Esophagus (tissue), 2 donors: ENCODE measurements around the gene MNT. TPM values are rescaled to one million over a fixed set of nuclear protein-coding genes. Genes with fewer than 3 reads are reported as not detected.
A peak's percentile ranks its signal among the peaks of the same experiment; 100 is the strongest.
"Not testable (repeated sequence)": the region's sequence is repeated elsewhere in the genome, so short reads cannot be mapped to it uniquely, and the experiment has no call there.

Experiments used
- H3K27ac ChIP-seq, 2 donors: one replicate each; pipeline ENCODE4 v1.5.1; 2013; ENCODE audit warnings: low read depth in 2 of 2, mild to moderate bottlenecking in 2 of 2, inconsistent platforms in 1 of 2, low read length in 1 of 2, moderate library complexity in 1 of 2
- H3K27me3 ChIP-seq, 2 donors: one replicate each; pipeline ENCODE4 v1.6.1; 2013; ENCODE audit warnings: low read length in 2 of 2, control low read depth in 1 of 2, mild to moderate bottlenecking in 1 of 2; ENCODE audit not compliant: insufficient read depth in 2 of 2, control insufficient read depth in 1 of 2
- H3K36me3 ChIP-seq, 2 donors: one replicate each; pipeline ENCODE4 v1.6.1; 2013; ENCODE audit warnings: low read length in 1 of 2; ENCODE audit not compliant: control insufficient read depth in 2 of 2, insufficient read depth in 2 of 2
- H3K4me1 ChIP-seq, 2 donors: one replicate each; pipeline ENCODE4 v1.6.1; 2013; ENCODE audit warnings: low read length in 1 of 2; ENCODE audit not compliant: control insufficient read depth in 2 of 2, insufficient read depth in 2 of 2
- H3K4me3 ChIP-seq, 2 donors: one replicate each; pipeline ENCODE4 v1.5.1; 2013; ENCODE audit warnings: low read length in 2 of 2, mild to moderate bottlenecking in 2 of 2, low read depth in 1 of 2, moderate library complexity in 1 of 2
- H3K9me3 ChIP-seq, 2 donors: one replicate each; pipeline ENCODE4 v1.6.1; 2013; ENCODE audit warnings: mild to moderate bottlenecking in 2 of 2, low read depth in 1 of 2, low read length in 1 of 2, moderate library complexity in 1 of 2; ENCODE audit not compliant: control insufficient read depth in 2 of 2, insufficient read depth in 1 of 2
- WGBS, 2 donors: extraction: QIAGEN DNeasy Blood & Tissue Kit; methylation state at CpG; one replicate each; pipeline ENCODE4 v1.1.7; 2013; 5-methylcytosine and 5-hydroxymethylcytosine counted together
- polyA plus RNA-seq, 2 donors: library from polyadenylated mRNA; stranded (reverse); fragments of 200-250 nt; gene quantifications; one replicate each; pipeline ENCODE4 v1.2.3, GENCODE V29; 2013
- donor health status: healthy with polysubstance abuse.
- donor health status: Bipolar disorder and iron deficiency.

The MNT gene, protein sequence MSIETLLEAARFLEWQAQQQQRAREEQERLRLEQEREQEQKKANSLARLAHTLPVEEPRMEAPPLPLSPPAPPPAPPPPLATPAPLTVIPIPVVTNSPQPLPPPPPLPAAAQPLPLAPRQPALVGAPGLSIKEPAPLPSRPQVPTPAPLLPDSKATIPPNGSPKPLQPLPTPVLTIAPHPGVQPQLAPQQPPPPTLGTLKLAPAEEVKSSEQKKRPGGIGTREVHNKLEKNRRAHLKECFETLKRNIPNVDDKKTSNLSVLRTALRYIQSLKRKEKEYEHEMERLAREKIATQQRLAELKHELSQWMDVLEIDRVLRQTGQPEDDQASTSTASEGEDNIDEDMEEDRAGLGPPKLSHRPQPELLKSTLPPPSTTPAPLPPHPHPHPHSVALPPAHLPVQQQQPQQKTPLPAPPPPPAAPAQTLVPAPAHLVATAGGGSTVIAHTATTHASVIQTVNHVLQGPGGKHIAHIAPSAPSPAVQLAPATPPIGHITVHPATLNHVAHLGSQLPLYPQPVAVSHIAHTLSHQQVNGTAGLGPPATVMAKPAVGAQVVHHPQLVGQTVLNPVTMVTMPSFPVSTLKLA
- 10 to 100 TPM in 1 of 2 donors, 1 to 10 TPM in 1; 9.9 to 14.6 TPM for polyA plus RNA-seq

DNA sequence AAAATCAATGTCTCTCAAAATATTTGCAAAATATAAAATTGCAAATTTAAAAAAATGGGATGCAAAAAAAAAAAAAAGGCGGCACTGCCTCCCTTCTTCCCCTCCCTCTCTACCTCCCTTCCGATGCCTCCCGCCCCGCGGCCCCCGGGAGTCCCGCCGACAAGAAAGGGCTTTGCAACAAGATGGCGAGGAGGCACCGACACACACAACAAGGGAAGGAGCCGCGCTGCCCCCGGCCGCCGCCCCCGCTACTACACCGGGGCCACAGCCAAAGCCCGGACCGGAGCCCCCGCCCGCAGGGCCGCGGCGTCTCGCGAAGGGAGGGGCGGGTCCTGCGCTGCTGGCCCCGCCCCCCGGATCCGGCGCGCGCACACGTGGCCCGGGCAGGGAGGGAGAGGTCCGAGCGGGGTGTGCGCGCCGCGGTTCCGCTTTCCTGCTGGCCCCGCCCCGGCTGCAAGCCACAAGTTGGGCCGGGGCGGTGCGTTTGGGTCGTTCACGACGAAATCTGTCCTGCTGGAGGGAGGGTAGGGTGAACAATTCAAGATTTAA is at the start of gene MNT:
TSS of gene MNT (minus strand) at position 184 of the 549 bp plus-strand sequence. CDS start 348 bp downstream, outside the sequence.
- WGBS, 2 donors = 0% methylated on average over 41 to 51 of the region's 51 CpGs
- peak within 1 kb of the TSS; percentile 90 to 92 for H3K4me3 ChIP-seq
- H3K9me3 ChIP-seq = no peaks in the 10 kb centered on the region
- peak within 1 kb of the TSS; percentile 98 to 100 for H3K27ac ChIP-seq
- H3K4me1 ChIP-seq = peaks cover 19 to 25% of the 10 kb centered on the region in 2 donors
- H3K36me3 ChIP-seq = no peaks in the 10 kb centered on the region
- no peaks in the 10 kb centered on the region for H3K27me3 ChIP-seq

DNA sequence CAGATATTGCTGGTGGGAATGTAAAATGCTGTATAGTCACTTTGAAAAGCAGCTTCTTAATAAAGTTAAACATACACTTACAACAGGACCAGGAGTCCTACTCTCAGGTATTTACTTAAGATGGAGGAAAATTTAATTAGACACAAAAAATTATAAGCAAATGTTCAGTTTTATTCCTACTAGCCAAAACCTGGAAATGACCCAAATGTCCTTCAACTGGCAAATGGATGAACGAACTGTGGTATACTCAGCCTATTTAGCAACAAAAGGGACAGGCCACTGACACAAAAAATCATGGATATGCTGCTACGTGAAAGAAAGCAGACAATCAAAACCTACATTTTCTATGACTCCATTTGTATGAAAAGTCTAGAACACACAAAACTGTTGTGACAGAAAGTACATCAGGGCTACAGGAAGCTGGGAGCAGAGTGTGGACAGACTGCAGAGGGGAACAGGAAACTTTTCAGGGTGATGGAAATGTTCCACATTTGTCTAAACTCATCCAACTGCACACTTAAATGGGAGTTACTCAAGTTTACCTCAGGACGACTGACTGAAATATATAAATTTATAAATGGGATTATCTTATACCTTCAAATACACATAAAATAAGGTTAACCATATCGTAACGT is 49.3 kb upstream of the MNT start:
- WGBS, 2 donors = 75 to 78% methylated on average over 5 of the region's 5 CpGs
- H3K27ac ChIP-seq = no peak overlapping the region
- H3K9me3 ChIP-seq = no peaks in the 10 kb centered on the region
- H3K27me3 ChIP-seq = no peaks in the 10 kb centered on the region
- H3K4me3 ChIP-seq = no peak overlapping the region
- H3K36me3 ChIP-seq = no peaks in the 10 kb centered on the region
- no peaks in the 10 kb centered on the region for H3K4me1 ChIP-seq

DNA sequence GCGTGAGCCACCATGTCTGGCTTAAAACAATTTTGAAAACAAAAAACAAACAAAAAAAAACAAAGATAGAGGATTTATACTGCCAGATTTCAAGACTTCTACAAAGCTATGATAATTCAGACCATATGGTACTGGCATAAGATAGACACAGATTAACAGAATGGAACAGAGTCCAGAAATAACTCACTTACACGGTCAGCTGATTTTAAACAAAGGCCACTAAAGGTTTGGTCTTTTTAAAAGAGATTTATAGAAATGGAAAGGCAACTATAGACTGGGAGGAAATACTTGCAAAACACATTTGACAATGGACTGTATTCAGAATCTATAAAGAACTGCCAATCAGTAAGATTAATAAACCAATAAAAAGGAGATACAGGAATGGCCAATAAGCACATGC is 48.6 kb upstream of the MNT start:
- H3K4me1 ChIP-seq = no peaks in the 10 kb centered on the region
- 81 to 83% methylated on average over 2 of the region's 2 CpGs for WGBS, 2 donors
- no peaks in the 10 kb centered on the region for H3K27me3 ChIP-seq
- H3K4me3 ChIP-seq = no peak overlapping the region
- no peaks in the 10 kb centered on the region for H3K36me3 ChIP-seq
- no peak overlapping the region for H3K27ac ChIP-seq
- H3K9me3 ChIP-seq = no peaks in the 10 kb centered on the region

DNA sequence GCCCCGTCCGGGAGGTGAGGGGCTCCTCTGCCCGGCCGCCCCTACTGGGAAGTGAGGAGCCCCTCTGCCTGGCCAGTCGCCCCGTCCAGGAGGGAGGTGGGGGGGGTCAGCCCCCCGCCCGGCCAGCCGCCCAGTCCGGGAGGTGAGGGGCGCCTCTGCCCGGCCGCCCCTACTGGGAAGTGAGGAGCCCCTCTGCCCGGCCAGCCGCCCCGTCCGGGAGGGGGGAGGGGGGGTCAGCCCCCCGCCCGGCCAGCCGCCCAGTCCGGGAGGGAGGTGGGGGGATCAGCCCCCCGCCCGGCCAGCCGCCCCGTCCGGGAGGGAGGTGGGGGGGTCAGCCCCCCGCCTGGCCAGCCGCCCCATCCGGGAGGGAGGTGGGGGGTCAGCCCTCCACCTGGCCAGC is 46.6 kb upstream of the MNT start:
- 94% methylated on average over 8 of the region's 29 CpGs; no CpG with 5 or more reads in 1 of the 2 donors for WGBS, 2 donors
- not testable (repeated sequence) for H3K36me3 ChIP-seq, H3K4me1 ChIP-seq, H3K4me3 ChIP-seq, H3K27me3 ChIP-seq, H3K27ac ChIP-seq, H3K9me3 ChIP-seq

DNA sequence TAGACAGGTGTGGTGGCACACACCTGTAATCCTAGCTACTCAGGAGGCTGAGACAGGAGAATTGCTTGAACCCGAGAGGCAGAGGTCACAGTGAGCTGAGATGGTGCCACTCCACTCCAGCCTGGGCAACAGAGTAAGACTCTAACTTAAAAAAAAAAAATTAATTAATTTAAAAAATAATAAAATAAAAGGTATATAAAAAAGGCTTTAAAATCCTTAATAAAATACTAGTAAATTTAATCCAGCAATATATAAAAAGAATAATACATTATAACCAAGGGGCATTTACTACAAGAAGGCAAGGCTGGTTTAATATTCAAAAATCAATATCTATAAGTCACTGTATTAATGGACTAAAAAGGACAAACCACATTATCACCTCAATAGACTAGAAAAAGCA is 44.8 kb upstream of the MNT start:
- no peaks in the 10 kb centered on the region for H3K9me3 ChIP-seq
- no peaks in the 10 kb centered on the region for H3K27me3 ChIP-seq
- no peaks in the 10 kb centered on the region for H3K36me3 ChIP-seq
- 95 to 100% methylated on average over 1 of the region's 1 CpG for WGBS, 2 donors
- H3K4me3 ChIP-seq = no peak overlapping the region
- no peak overlapping the region for H3K27ac ChIP-seq
- no peaks in the 10 kb centered on the region for H3K4me1 ChIP-seq

DNA sequence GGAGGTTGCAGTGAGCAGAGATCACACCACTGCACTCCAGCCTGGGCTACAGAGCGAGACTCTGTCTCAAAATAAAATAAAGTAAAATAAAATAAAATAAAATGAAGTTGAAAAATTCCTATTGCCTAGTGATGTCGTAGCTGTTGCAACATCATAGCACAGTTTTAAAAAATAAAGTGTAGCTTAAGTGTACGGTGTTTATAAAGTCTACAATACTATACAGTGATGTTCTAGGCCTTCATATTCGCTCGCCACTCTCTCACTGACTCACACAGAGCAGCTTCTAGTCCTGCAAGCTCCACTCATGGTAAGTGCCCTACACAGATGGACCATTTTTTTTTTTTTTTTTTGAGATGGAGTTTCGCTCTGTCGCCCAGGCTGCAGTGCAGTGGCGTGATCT is 43.5 kb upstream of the MNT start:
- H3K36me3 ChIP-seq = no peaks in the 10 kb centered on the region
- no peaks in the 10 kb centered on the region for H3K4me1 ChIP-seq
- WGBS, 2 donors = 96 to 97% methylated on average over 8 of the region's 8 CpGs
- H3K27me3 ChIP-seq = no peaks in the 10 kb centered on the region
- no peak overlapping the region for H3K27ac ChIP-seq
- no peak overlapping the region for H3K4me3 ChIP-seq
- H3K9me3 ChIP-seq = no peaks in the 10 kb centered on the region

DNA sequence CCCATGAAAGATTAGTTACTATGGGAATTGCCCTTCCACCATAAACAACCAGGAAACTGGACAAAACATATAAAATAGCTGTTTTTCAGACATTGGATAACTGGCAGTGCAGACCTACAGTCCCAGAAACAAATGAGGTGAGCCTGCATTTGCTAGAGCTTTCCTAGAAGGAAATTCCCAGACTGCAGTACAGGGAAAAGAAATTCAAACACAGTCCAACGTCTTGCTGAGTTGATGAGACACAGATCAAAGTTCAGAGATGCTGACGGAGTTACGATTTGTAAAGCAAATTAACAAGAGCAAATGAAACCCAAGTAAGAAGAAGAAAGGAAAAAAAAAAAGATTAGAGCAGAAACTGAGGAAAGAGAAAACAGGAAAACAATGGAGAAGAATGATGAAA is 41.3 kb upstream of the MNT start:
- Histone ChIP-seq H3K4me3 (no peak overlapping the region), H3K27me3 (no peaks in the 10 kb centered on the region), H3K9me3 (no peaks in the 10 kb centered on the region), H3K27ac (no peak overlapping the region), H3K4me1 (no peaks in the 10 kb centered on the region), H3K36me3 (peaks cover 0 to 9% of the 10 kb centered on the region in 2 donors)
- 46 to 55% methylated on average over 3 of the region's 3 CpGs for WGBS, 2 donors

DNA sequence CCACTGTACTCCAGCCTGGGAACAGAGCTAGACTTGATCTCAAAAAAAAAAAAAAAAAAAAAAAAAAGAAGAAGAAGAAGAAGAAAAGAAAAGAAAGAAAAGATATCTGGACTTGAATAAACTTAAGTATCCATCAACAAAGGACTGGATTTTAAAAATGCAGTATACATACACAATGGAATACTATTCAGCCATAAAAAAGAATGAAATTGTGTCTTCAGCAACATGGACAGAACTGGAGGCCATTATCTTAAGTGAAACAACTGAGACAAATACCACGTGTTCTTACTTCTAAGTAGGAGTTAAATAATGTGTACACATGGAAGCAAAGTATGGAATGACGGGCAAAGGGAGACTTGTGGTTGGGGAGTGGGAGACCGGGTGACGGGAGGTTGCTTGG is 40.1 kb upstream of the MNT start:
- no peak overlapping the region for H3K4me3 ChIP-seq
- H3K4me1 ChIP-seq = no peaks in the 10 kb centered on the region
- no peak overlapping the region for H3K27ac ChIP-seq
- 97 to 98% methylated on average over 4 of the region's 4 CpGs for WGBS, 2 donors
- H3K27me3 ChIP-seq = no peaks in the 10 kb centered on the region
- no peaks in the 10 kb centered on the region for H3K9me3 ChIP-seq
- H3K36me3 ChIP-seq = peaks cover 0 to 14% of the 10 kb centered on the region in 2 donors

DNA sequence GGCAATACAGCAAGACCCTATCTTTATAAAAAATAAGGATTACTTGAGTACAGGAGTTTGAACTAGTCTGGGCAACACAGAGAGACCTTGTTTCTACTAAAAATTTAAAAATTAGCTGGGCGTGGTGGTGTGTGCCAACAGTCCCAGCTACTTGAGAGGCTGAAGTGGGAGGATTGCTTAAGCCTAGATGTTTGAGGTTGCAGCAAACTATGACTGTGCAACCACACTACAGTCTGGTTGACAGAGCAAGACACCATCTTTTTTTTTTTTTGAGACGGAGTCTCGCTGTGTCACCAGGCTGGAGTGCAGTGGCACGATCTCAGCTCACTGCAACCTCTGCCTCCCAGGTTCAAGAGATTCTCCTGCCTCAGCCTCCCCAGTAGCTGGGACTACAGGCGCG is 39.1 kb upstream of the MNT start:
- not testable (repeated sequence) for H3K9me3 ChIP-seq, H3K4me1 ChIP-seq, H3K4me3 ChIP-seq, H3K27me3 ChIP-seq, H3K27ac ChIP-seq
- WGBS, 2 donors = 96% methylated on average over 6 of the region's 6 CpGs
- peaks cover 0 to 14% of the 10 kb centered on the region in 2 donors for H3K36me3 ChIP-seq
